Progenitor cell of endocrine pancreas (in vitro differentiated cells): Measurements from ENCODE around the gene PRR15L. TPM values are rescaled to one million over a fixed set of nuclear protein-coding genes. Genes with fewer than 3 reads are reported as not detected.

Experiments
- DNase-seq: peaks from one replicate; pipeline ENCODE4 v3.0.0; 2021; ENCODE audit warnings: low spot score; ENCODE audit not compliant: unreplicated experiment
- H3K27ac Mint-ChIP-seq: 2 replicates; pipeline ENCODE4 v1.8.0; 2021; ENCODE audit warnings: mild to moderate bottlenecking, moderate library complexity, mixed read lengths
- H3K27me3 Mint-ChIP-seq: 2 replicates; pipeline ENCODE4 v1.8.0; 2021; ENCODE audit warnings: mixed read lengths
- H3K36me3 Mint-ChIP-seq: 2 replicates; pipeline ENCODE4 v1.8.0; 2022; ENCODE audit warnings: mixed read lengths; ENCODE audit not compliant: insufficient read depth
- H3K4me1 Mint-ChIP-seq: 2 replicates; pipeline ENCODE4 v1.8.0; 2021; ENCODE audit warnings: low read depth, mixed read lengths
- H3K4me3 Mint-ChIP-seq: 2 replicates; pipeline ENCODE4 v1.8.0; 2021; ENCODE audit warnings: low read depth, mild to moderate bottlenecking, moderate library complexity, mixed read lengths
- H3K9me3 Mint-ChIP-seq: 2 replicates; pipeline ENCODE4 v1.8.0; 2021; ENCODE audit warnings: low read depth, mixed read lengths
- CTCF ChIP-seq: fragments of 200-600 bp; sonication (generic); IDR thresholded peaks from one replicate; pipeline ENCODE4 v1.5.0; 2021; ENCODE audit warnings: antibody characterized with exemption, mild to moderate bottlenecking; ENCODE audit not compliant: unreplicated experiment
- total RNA-seq: library from RNA; stranded (reverse); gene quantifications from 2 replicates; pipeline ENCODE4 v1.2.1, GENCODE V29; 2021

PRR15L gene
- total RNA-seq, 1 donor from 2014 or later, result 36.1 TPM

- TF ChIP-seq CTCF, result no peak
- DNase-seq, result no peak
- Mint-ChIP-seq H3K4me3 (no peak overlapping the region), H3K27me3 (no peaks in the 10 kb centered on the region), H3K36me3 (peaks cover 4% of the 10 kb centered on the region), H3K4me1 (peaks cover 77% of the 10 kb centered on the region), H3K9me3 (no peaks in the 10 kb centered on the region), H3K27ac (peak overlapping the region; percentile 86)
Observed at GRCh38 chr17:47987240-47987835, 29.7 kb upstream of the PRR15L start.

- H3K27me3 Mint-ChIP-seq, result no peaks in the 10 kb centered on the region
- H3K4me1 Mint-ChIP-seq, result peaks cover 76% of the 10 kb centered on the region
- no peaks in the 10 kb centered on the region for H3K9me3 Mint-ChIP-seq
- no peak for TF ChIP-seq CTCF
- DNase-seq, result no peak
- H3K27ac Mint-ChIP-seq, result no peak overlapping the region
- no peak overlapping the region for H3K4me3 Mint-ChIP-seq
- H3K36me3 Mint-ChIP-seq, result peaks cover 5% of the 10 kb centered on the region
Observed at GRCh38 chr17:47986520-47986919, 28.8 kb upstream of the PRR15L start.

GRCh38 chr17:47983492-47984223 lies 26.0 kb upstream of the PRR15L start:
- H3K27ac Mint-ChIP-seq, result peak overlapping the region; percentile 77
- no peak for DNase-seq
- no peak for TF ChIP-seq CTCF

GRCh38 chr17:47982645-47983390 lies 25.1 kb upstream of the PRR15L start:
- H3K27ac Mint-ChIP-seq, result peak overlapping the region; percentile 79
- DNase-seq, result no peak
- TF ChIP-seq CTCF, result no peak
- peaks cover 57% of the 10 kb centered on the region for H3K4me1 Mint-ChIP-seq
- H3K36me3 Mint-ChIP-seq, result peaks cover 22% of the 10 kb centered on the region
- H3K27me3 Mint-ChIP-seq, result peaks cover 5% of the 10 kb centered on the region
- H3K4me3 Mint-ChIP-seq, result peak overlapping the region; percentile 34
- no peaks in the 10 kb centered on the region for H3K9me3 Mint-ChIP-seq

More at GRCh38 chr17:47983492-47984223, 26.0 kb upstream of the PRR15L start:
- Mint-ChIP-seq H3K4me1 (peaks cover 63% of the 10 kb centered on the region), H3K36me3 (peaks cover 18% of the 10 kb centered on the region), H3K4me3 (no peak overlapping the region), H3K9me3 (no peaks in the 10 kb centered on the region), H3K27me3 (peaks cover 5% of the 10 kb centered on the region)

- no peak for DNase-seq
- Mint-ChIP-seq H3K9me3 (no peaks in the 10 kb centered on the region), H3K27ac (peak overlapping the region; percentile 79), H3K27me3 (peaks cover 5% of the 10 kb centered on the region), H3K4me1 (peaks cover 51% of the 10 kb centered on the region), H3K36me3 (peaks cover 27% of the 10 kb centered on the region), H3K4me3 (no peak overlapping the region)
- no peak for TF ChIP-seq CTCF
Observed at GRCh38 chr17:47982091-47982617, 24.5 kb upstream of the PRR15L start.
